Measurements from ENCODE around the gene CEP57.

GRCh38 chr11:95778699-95779098, 11.6 kb upstream of the CEP57 start:
- TF ChIP-seq CTCF (optimal IDR thresholded peaks at IDR 0.05 in 1 of 3, IDR thresholded peaks at IDR 0.05 in 1 of 3, conservative IDR thresholded peaks at IDR 0.05 in 1 of 3; ENCODE audit: extremely low read depth in 1 of 3, insufficient read depth in 2 of 3, low read length in 3 of 3) (no peak), EZH2 (IDR thresholded peaks at IDR 0.05; ENCODE audit: low read length) (no peak)
